DOHH2 (cell line): Measurements from ENCODE around the gene ITSN2.

Experiments
- EZH2phosphoT487 ChIP-seq: fragments of 200-600 bp; sonication (generic); IDR thresholded peaks from 2 replicates; pipeline ENCODE4 v1.6.1; 2017; ENCODE audit warnings: borderline replicate concordance, mild to moderate bottlenecking, antibody characterized with exemption, low read length, moderate library complexity, mixed read lengths
- TF ChIP-seq, protein P1 (sequence below): fragments of 200-600 bp; sonication (generic); IDR thresholded peaks from one replicate; pipeline ENCODE4 v1.5.1; 2014; ENCODE audit warnings: antibody characterized with exemption, mild to moderate bottlenecking, low read depth, low read length; ENCODE audit not compliant: poor library complexity, severe bottlenecking

DNA sequence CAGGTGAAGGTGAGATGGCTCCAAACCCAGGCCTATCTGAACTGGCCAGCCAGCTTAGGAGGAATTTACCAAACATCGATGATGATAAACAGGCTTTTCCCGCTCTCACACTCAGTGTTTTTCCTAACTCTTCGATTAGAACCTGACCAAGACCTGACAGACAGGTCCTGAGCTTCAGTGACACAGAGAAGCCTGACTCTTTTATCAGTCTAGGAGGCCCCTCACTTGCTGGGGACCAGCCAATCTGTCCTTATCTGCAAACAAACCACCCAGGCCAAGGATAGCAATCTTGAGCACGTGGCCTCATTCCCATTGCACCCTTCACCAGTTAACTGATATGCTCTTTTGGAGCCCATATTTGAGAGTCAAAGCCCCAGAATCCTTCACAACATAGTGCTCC, 1.9 kb upstream of the ITSN2 start:
- TF ChIP-seq, protein P1, sequence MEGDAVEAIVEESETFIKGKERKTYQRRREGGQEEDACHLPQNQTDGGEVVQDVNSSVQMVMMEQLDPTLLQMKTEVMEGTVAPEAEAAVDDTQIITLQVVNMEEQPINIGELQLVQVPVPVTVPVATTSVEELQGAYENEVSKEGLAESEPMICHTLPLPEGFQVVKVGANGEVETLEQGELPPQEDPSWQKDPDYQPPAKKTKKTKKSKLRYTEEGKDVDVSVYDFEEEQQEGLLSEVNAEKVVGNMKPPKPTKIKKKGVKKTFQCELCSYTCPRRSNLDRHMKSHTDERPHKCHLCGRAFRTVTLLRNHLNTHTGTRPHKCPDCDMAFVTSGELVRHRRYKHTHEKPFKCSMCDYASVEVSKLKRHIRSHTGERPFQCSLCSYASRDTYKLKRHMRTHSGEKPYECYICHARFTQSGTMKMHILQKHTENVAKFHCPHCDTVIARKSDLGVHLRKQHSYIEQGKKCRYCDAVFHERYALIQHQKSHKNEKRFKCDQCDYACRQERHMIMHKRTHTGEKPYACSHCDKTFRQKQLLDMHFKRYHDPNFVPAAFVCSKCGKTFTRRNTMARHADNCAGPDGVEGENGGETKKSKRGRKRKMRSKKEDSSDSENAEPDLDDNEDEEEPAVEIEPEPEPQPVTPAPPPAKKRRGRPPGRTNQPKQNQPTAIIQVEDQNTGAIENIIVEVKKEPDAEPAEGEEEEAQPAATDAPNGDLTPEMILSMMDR = no peak
- TF ChIP-seq EZH2phosphoT487 = no peak
